ENCODE measurements around the gene FRAS1.
"Not testable (repeated sequence)": the region's sequence is repeated elsewhere in the genome, so short reads cannot be mapped to it uniquely, and the experiment has no call there.

The FRAS1 gene

GRCh38 chr4:78186597-78187543 is 129.7 kb downstream of the FRAS1 start:
- no peaks in the 10 kb centered on the region for H3K9me3 Mint-ChIP-seq
- no peaks in the 10 kb centered on the region for H3K4me1 Mint-ChIP-seq (ENCODE audit: low read depth)
- peaks cover 3% of the 10 kb centered on the region for H3K27me3 Mint-ChIP-seq
- H3K27ac Mint-ChIP-seq = no peak overlapping the region
- H3K4me3 Mint-ChIP-seq = no peak overlapping the region
- no peaks in the 10 kb centered on the region for H3K36me3 Mint-ChIP-seq (ENCODE audit: low read depth)

- Mint-ChIP-seq H3K4me3 (no peak overlapping the region), H3K9me3 (no peaks in the 10 kb centered on the region), H3K4me1 (ENCODE audit: low read depth) (no peaks in the 10 kb centered on the region), H3K27ac (no peak overlapping the region), H3K36me3 (ENCODE audit: low read depth) (no peaks in the 10 kb centered on the region), H3K27me3 (no peaks in the 10 kb centered on the region)
Measured at GRCh38 chr4:78190068-78190467, 132.9 kb downstream of the FRAS1 start.

GRCh38 chr4:78190595-78190994 is 133.5 kb downstream of the FRAS1 start:
- H3K9me3 Mint-ChIP-seq = no peaks in the 10 kb centered on the region
- no peak overlapping the region for H3K27ac Mint-ChIP-seq
- H3K4me3 Mint-ChIP-seq = no peak overlapping the region
- H3K27me3 Mint-ChIP-seq = no peaks in the 10 kb centered on the region
- no peaks in the 10 kb centered on the region for H3K4me1 Mint-ChIP-seq (ENCODE audit: low read depth)
- no peaks in the 10 kb centered on the region for H3K36me3 Mint-ChIP-seq (ENCODE audit: low read depth)

- H3K4me3 Mint-ChIP-seq = no peak overlapping the region
- no peaks in the 10 kb centered on the region for H3K36me3 Mint-ChIP-seq (ENCODE audit: low read depth)
- no peaks in the 10 kb centered on the region for H3K4me1 Mint-ChIP-seq (ENCODE audit: low read depth)
- no peak overlapping the region for H3K27ac Mint-ChIP-seq
- H3K27me3 Mint-ChIP-seq = peaks cover 14% of the 10 kb centered on the region
- H3K9me3 Mint-ChIP-seq = no peaks in the 10 kb centered on the region
Measured at GRCh38 chr4:78197947-78198346, 140.8 kb downstream of the FRAS1 start.

GRCh38 chr4:78199984-78200383 is 142.9 kb downstream of the FRAS1 start:
- H3K4me1 Mint-ChIP-seq (ENCODE audit: low read depth) = no peaks in the 10 kb centered on the region
- H3K27me3 Mint-ChIP-seq = peaks cover 18% of the 10 kb centered on the region
- H3K9me3 Mint-ChIP-seq = no peaks in the 10 kb centered on the region
- H3K4me3 Mint-ChIP-seq = no peak overlapping the region
- no peaks in the 10 kb centered on the region for H3K36me3 Mint-ChIP-seq (ENCODE audit: low read depth)
- no peak overlapping the region for H3K27ac Mint-ChIP-seq

GRCh38 chr4:78200949-78201348 is 143.8 kb downstream of the FRAS1 start:
- no peaks in the 10 kb centered on the region for H3K4me1 Mint-ChIP-seq (ENCODE audit: low read depth)
- no peaks in the 10 kb centered on the region for H3K36me3 Mint-ChIP-seq (ENCODE audit: low read depth)
- no peaks in the 10 kb centered on the region for H3K9me3 Mint-ChIP-seq
- peaks cover 25% of the 10 kb centered on the region for H3K27me3 Mint-ChIP-seq
- no peak overlapping the region for H3K27ac Mint-ChIP-seq
- no peak overlapping the region for H3K4me3 Mint-ChIP-seq

- Mint-ChIP-seq H3K27me3 (peaks cover 22% of the 10 kb centered on the region), H3K4me3 (no peak overlapping the region), H3K9me3 (no peaks in the 10 kb centered on the region), H3K36me3 (ENCODE audit: low read depth) (no peaks in the 10 kb centered on the region), H3K4me1 (ENCODE audit: low read depth) (no peaks in the 10 kb centered on the region), H3K27ac (no peak overlapping the region)
Measured at GRCh38 chr4:78204176-78204575, 147.1 kb downstream of the FRAS1 start.

GRCh38 chr4:78205591-78205990 is 148.5 kb downstream of the FRAS1 start:
- peaks cover 13% of the 10 kb centered on the region for H3K27me3 Mint-ChIP-seq
- H3K9me3 Mint-ChIP-seq = no peaks in the 10 kb centered on the region
- no peaks in the 10 kb centered on the region for H3K4me1 Mint-ChIP-seq (ENCODE audit: low read depth)
- no peak overlapping the region for H3K4me3 Mint-ChIP-seq
- no peak overlapping the region for H3K27ac Mint-ChIP-seq
- no peaks in the 10 kb centered on the region for H3K36me3 Mint-ChIP-seq (ENCODE audit: low read depth)

- Mint-ChIP-seq H3K36me3 (ENCODE audit: low read depth) (no peaks in the 10 kb centered on the region), H3K27ac (no peak overlapping the region), H3K4me3 (no peak overlapping the region), H3K4me1 (ENCODE audit: low read depth) (no peaks in the 10 kb centered on the region), H3K27me3 (peaks cover 13% of the 10 kb centered on the region), H3K9me3 (no peaks in the 10 kb centered on the region)
Measured at GRCh38 chr4:78207541-78207940, 150.4 kb downstream of the FRAS1 start.

GRCh38 chr4:78207951-78208350 is 150.8 kb downstream of the FRAS1 start:
- Mint-ChIP-seq H3K36me3 (ENCODE audit: low read depth) (no peaks in the 10 kb centered on the region), H3K9me3 (no peaks in the 10 kb centered on the region), H3K4me3 (no peak overlapping the region), H3K27ac (no peak overlapping the region), H3K27me3 (peaks cover 13% of the 10 kb centered on the region), H3K4me1 (ENCODE audit: low read depth) (no peaks in the 10 kb centered on the region)

GRCh38 chr4:78208896-78209295 is 151.8 kb downstream of the FRAS1 start:
- not testable (repeated sequence) for H3K4me1 Mint-ChIP-seq (ENCODE audit: low read depth); H3K9me3 Mint-ChIP-seq; H3K27ac Mint-ChIP-seq; H3K4me3 Mint-ChIP-seq; H3K36me3 Mint-ChIP-seq (ENCODE audit: low read depth)
- H3K27me3 Mint-ChIP-seq = peaks cover 13% of the 10 kb centered on the region

GRCh38 chr4:78210694-78211410 is 153.7 kb downstream of the FRAS1 start:
- H3K27me3 Mint-ChIP-seq = peaks cover 2% of the 10 kb centered on the region
- no peak overlapping the region for H3K27ac Mint-ChIP-seq
- no peaks in the 10 kb centered on the region for H3K4me1 Mint-ChIP-seq (ENCODE audit: low read depth)
- no peaks in the 10 kb centered on the region for H3K36me3 Mint-ChIP-seq (ENCODE audit: low read depth)
- H3K4me3 Mint-ChIP-seq = no peak overlapping the region
- no peaks in the 10 kb centered on the region for H3K9me3 Mint-ChIP-seq

GRCh38 chr4:78213218-78213617 is 156.1 kb downstream of the FRAS1 start:
- no peak overlapping the region for H3K4me3 Mint-ChIP-seq

GRCh38 chr4:78214078-78214477 is 157.0 kb downstream of the FRAS1 start:
- Mint-ChIP-seq H3K9me3 (no peaks in the 10 kb centered on the region), H3K4me1 (ENCODE audit: low read depth) (no peaks in the 10 kb centered on the region), H3K36me3 (ENCODE audit: low read depth) (no peaks in the 10 kb centered on the region), H3K27me3 (no peaks in the 10 kb centered on the region), H3K27ac (no peak overlapping the region), H3K4me3 (no peak overlapping the region)

More at GRCh38 chr4:78213218-78213617, 156.1 kb downstream of the FRAS1 start:
- H3K27ac Mint-ChIP-seq = no peak overlapping the region
- no peaks in the 10 kb centered on the region for H3K27me3 Mint-ChIP-seq
- no peaks in the 10 kb centered on the region for H3K36me3 Mint-ChIP-seq (ENCODE audit: low read depth)
- H3K4me1 Mint-ChIP-seq (ENCODE audit: low read depth) = no peaks in the 10 kb centered on the region
- H3K9me3 Mint-ChIP-seq = no peaks in the 10 kb centered on the region

GRCh38 chr4:78217557-78217956 is 160.4 kb downstream of the FRAS1 start:
- no peaks in the 10 kb centered on the region for H3K27me3 Mint-ChIP-seq
- no peaks in the 10 kb centered on the region for H3K9me3 Mint-ChIP-seq
- no peaks in the 10 kb centered on the region for H3K4me1 Mint-ChIP-seq (ENCODE audit: low read depth)
- H3K36me3 Mint-ChIP-seq (ENCODE audit: low read depth) = no peaks in the 10 kb centered on the region
- H3K27ac Mint-ChIP-seq = no peak overlapping the region
- H3K4me3 Mint-ChIP-seq = no peak overlapping the region
